NCI-H82 (cell line): ENCODE results near the gene CCDC149.

Experiments
- DNase-seq: peaks from one replicate; lab custom pipeline; 2025; lab: John Stamatoyannopoulos, UW

CCDC149 gene

GRCh38 chr4:24802648-24803047 lies 110.2 kb downstream of the CCDC149 start:
- peak; percentile 76 for DNase-seq

- no peak for DNase-seq
These were observed 111.5 kb downstream of the CCDC149 start for GRCh38 chr4:24801136-24801855.

- no peak for DNase-seq
These were observed 112.4 kb downstream of the CCDC149 start for GRCh38 chr4:24800325-24800895.

GRCh38 chr4:24799544-24800324 lies 113.1 kb downstream of the CCDC149 start:
- DNase-seq, result no peak

GRCh38 chr4:24799196-24799543 lies 113.7 kb downstream of the CCDC149 start:
- DNase-seq, result no peak

GRCh38 chr4:24798036-24798610 lies 114.7 kb downstream of the CCDC149 start:
- DNase-seq, result no peak

GRCh38 chr4:24796620-24797019 lies 116.2 kb downstream of the CCDC149 start:
- DNase-seq, result no peak

- DNase-seq, result peak; percentile 28
These were observed 117.0 kb downstream of the CCDC149 start for GRCh38 chr4:24795666-24796381.

- DNase-seq, result no peak
These were observed 117.8 kb downstream of the CCDC149 start, which contains the start of gene SOD3 for GRCh38 chr4:24794916-24795665. Gene SOD3 (plus strand): TSS chr4:24795573. CDS start chr4:24799522, 3,949 bp downstream.

GRCh38 chr4:24794480-24794879 lies 118.4 kb downstream of the CCDC149 start:
- DNase-seq, result no peak

GRCh38 chr4:24794051-24794450 lies 118.8 kb downstream of the CCDC149 start:
- DNase-seq, result no peak

- DNase-seq, result peak; percentile 30
These were observed 119.4 kb downstream of the CCDC149 start for GRCh38 chr4:24793219-24794005.

GRCh38 chr4:24792552-24792951 lies 120.3 kb downstream of the CCDC149 start:
- no peak for DNase-seq

- DNase-seq, result no peak
These were observed 121.8 kb downstream of the CCDC149 start for GRCh38 chr4:24791043-24791442.

- no peak for DNase-seq
These were observed 129.3 kb downstream of the CCDC149 start for GRCh38 chr4:24783506-24783905.

- DNase-seq, result no peak
These were observed 130.7 kb downstream of the CCDC149 start for GRCh38 chr4:24781999-24782745.

GRCh38 chr4:24780936-24781495 lies 131.8 kb downstream of the CCDC149 start:
- no peak for DNase-seq

- no peak for DNase-seq
These were observed 134.2 kb downstream of the CCDC149 start for GRCh38 chr4:24778464-24779225.
